GM18868 (cell line): ENCODE data around the gene GABBR1.
A peak's percentile ranks its signal among the peaks of the same experiment; 100 is the strongest.

ENCODE experiments used
- ATAC-seq: cut with Tn5 transposase; IDR thresholded peaks from one replicate; pipeline ENCODE4 v1.9.1; 2021; ENCODE audit warnings: mild to moderate bottlenecking, moderate library complexity; ENCODE audit not compliant: unreplicated experiment

GABBR1 gene

DNA sequence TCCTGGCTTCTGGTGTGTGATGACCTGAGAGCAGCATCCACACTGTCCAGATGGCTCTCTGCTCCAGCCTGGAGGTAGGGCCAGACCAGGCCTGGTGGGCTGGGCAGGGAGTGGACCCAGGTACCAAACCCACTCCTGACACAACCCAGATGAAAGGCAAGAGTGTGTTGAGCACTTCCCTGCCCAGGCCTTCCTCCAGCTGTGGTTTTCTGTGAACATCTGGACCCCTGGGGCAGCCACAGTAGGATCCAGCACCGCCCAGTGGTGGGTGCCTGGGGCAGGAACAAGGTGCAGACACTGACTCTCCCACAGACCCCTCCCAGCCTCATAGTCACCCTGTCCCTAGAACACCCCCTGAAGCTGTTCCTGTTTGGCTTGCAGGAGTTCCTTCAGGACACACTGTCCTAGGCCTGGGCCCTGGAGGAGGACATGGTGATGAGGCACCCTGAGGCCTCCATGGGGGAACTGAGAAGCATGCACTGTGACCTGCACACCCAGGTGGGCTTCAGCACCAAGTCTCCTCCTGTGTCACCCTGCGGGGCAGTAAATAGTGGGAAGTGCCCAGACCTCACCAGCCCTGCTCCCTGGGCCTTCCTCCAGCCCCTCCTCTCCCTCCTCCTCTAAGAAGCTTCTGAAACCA, 102.2 kb downstream of the GABBR1 start:
- ATAC-seq: no peak

DNA sequence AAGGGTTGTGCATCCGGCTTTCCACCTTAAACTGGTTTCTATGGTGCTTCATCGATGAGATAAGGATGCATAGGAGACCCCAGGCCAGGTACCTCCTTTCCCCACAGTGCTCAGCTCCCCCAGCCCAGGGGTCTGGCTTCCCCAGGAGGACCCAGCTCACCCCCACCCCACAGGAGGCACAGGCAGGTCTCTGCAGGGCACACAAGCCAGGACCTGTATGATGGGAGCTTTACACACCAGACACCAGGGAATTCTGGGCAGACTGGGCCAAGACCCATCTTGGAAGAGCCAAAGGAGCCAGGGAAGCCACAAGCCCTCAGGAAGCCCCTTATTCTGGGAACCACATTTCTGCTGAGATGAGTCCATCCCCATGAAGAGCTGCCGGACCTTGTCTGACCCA, 103.0 kb downstream of the GABBR1 start:
- ATAC-seq: no peak

- no peak for ATAC-seq
Observed at GRCh38 chr6:29528988-29529560, 103.9 kb downstream of the GABBR1 start.

- no peak for ATAC-seq
Observed at GRCh38 chr6:29528300-29528931, 104.6 kb downstream of the GABBR1 start.

- ATAC-seq: no peak
Observed at GRCh38 chr6:29527564-29527963, 105.4 kb downstream of the GABBR1 start.

DNA sequence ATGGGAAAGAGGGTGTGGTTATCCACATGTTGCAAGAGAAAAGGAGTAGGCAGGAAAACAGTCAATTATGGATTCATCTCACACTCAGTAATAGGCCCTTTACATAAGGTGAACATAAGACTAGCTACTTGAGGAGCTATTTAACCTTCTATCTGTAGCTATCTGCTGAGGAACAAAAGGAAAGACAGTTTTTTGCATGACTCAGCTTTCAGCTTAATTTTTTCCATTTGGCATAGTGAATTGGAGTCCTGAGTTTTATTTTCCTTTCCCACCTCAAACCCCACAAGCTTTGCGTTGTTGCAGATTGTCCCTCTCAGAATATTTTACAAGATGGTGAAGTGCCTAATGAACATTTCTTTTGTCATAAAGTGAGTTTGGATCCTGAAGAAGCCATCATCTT, 105.9 kb downstream of the GABBR1 start:
- no peak for ATAC-seq

- ATAC-seq: no peak
Observed at GRCh38 chr6:29525311-29525639, 107.7 kb downstream of the GABBR1 start.

GRCh38 chr6:29524444-29525310, 108.3 kb downstream of the GABBR1 start:
- no peak for ATAC-seq

- ATAC-seq: no peak
Observed at GRCh38 chr6:29524044-29524443, 108.9 kb downstream of the GABBR1 start.

DNA sequence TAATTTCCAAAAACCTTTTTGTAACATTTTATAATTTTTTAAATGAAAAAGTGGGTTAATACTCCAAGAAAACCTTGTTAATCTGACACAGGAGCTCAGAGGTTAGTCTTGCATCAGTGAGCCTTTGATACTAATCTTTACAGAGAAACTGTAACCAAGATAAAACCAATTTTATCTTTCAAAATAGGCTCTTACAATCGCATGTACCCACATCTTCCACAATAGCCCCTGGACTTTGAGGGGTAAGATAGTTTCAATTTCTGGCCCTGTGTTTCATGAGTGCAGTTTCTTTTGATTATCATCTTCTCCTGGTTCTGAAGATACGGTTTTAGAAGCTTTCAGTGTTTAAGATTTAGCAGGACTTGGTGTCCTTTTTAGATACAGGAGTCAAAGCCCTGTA, 110.8 kb downstream of the GABBR1 start:
- no peak for ATAC-seq

DNA sequence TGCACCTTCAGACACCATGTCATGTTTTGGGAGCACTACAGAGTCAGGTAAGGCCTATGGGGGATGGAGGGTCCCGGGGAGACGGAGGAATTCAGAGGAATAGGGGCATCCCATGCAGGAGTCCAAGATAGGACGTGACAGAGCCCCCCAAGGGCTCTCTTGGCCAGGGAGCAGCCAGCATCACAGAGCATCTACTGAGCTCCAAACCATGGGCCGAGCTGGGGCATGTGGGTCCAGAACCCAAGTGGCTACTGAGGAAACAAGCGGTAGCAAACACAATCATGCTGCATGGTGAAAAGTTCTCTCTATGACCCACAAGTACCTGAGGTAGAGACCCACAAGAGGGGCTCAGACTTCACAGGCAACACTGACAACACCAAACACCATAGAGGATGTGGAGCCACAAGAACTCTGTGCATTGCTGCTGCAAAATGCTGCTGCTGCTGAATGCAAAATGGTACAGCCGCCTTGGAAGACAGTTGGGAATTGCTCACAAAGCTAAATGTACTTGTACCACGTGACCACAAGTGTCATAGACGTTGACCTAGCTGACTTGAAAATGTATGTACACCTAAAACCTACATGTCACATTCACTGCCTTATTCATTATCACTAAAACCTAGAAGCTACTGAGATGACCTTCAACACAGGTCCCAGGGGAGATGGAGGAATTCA, 111.8 kb downstream of the GABBR1 start:
- ATAC-seq: no peak

DNA sequence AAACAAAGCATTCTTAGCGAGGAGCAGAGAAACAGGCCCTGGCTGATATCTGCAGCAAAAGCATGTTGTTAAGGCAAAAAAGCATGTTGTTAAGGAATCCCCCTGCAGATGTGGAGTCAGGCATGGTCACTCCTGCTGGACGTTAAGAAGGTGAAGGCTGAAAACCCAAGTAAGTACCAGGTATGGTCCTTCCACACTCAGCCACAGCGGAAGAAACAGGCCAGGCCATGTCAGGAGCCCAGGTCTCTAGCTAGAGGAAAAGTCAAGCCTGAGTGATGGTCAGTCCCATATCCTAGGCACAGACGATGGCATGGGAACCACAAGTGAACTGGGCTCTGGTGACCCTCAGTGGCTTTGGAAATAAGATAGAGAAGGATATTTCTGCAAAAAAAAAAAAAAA, 112.8 kb downstream of the GABBR1 start:
- ATAC-seq: no peak

GRCh38 chr6:29519291-29520010, 113.5 kb downstream of the GABBR1 start:
- ATAC-seq: no peak

GRCh38 chr6:29517728-29518440, 115.1 kb downstream of the GABBR1 start:
- ATAC-seq: no peak

GRCh38 chr6:29517245-29517644, 115.7 kb downstream of the GABBR1 start:
- ATAC-seq: no peak

DNA sequence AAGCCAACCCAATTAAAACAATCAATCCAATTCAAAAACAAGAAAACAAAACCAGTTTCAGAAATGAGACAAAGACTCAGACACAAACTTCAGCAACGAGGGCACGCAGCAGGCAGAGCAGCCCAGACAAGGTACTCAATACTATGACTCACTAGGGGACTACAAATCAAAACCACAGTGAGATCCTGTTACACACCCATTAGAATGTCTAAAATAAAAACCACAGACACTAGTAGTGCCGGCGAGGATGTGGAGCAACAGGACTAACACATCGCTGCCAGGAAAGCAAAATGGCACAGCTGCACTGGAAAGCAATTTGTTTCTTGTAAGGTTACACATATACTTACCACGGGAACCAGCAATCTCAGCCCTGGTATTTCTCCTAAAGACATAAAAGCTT, 116.9 kb downstream of the GABBR1 start:
- ATAC-seq: peak; percentile 67

GRCh38 chr6:29510746-29511300, 122.2 kb downstream of the GABBR1 start:
- ATAC-seq: no peak

- no peak for ATAC-seq
Observed at GRCh38 chr6:29510202-29510601, 122.8 kb downstream of the GABBR1 start.
